Epithelial cell of esophagus (primary cell): ENCODE data around the gene CNEP1R1.
"Not testable (repeated sequence)": the region's sequence is repeated elsewhere in the genome, so short reads cannot be mapped to it uniquely, and the experiment has no call there.

ENCODE experiments used
- DNase-seq: peaks from one replicate; pipeline ENCODE4 v3.0.0; 2010; ENCODE audit warnings: low read depth
- H3K4me3 ChIP-seq: 2 replicates; pipeline ENCODE4 v1.5.1; 2011; ENCODE audit warnings: mild to moderate bottlenecking, low read length, control low read depth
- CTCF ChIP-seq: IDR thresholded peaks from 2 replicates; pipeline ENCODE4 v1.5.1; 2011; ENCODE audit warnings: low read depth, mild to moderate bottlenecking, low read length, control low read depth, inconsistent platforms; ENCODE audit not compliant: insufficient read depth; ENCODE audit errors: missing control alignments

CNEP1R1 gene

GRCh38 chr16:50002190-50002589 lies 22.8 kb upstream of the CNEP1R1 start:
- TF ChIP-seq CTCF: no peak
- H3K4me3 ChIP-seq: no peak overlapping the region
- peak; percentile 54 for DNase-seq

- TF ChIP-seq CTCF: no peak
- H3K4me3 ChIP-seq: no peak overlapping the region
- no peak for DNase-seq
These were observed 20.8 kb upstream of the CNEP1R1 start for GRCh38 chr16:50004239-50004638.

- TF ChIP-seq CTCF: no peak
- DNase-seq: no peak
- H3K4me3 ChIP-seq: no peak overlapping the region
These were observed 18.1 kb upstream of the CNEP1R1 start for GRCh38 chr16:50006964-50007363.

GRCh38 chr16:50007744-50008143 lies 17.3 kb upstream of the CNEP1R1 start:
- no peak for DNase-seq
- H3K4me3 ChIP-seq: no peak overlapping the region
- no peak for TF ChIP-seq CTCF

GRCh38 chr16:50010212-50010611 lies 14.8 kb upstream of the CNEP1R1 start:
- no peak for DNase-seq
- no peak overlapping the region for H3K4me3 ChIP-seq
- TF ChIP-seq CTCF: no peak

- DNase-seq: peak; percentile 21
- TF ChIP-seq CTCF: no peak
- H3K4me3 ChIP-seq: no peak overlapping the region
These were observed 13.3 kb upstream of the CNEP1R1 start for GRCh38 chr16:50011707-50012106.

GRCh38 chr16:50012182-50012581 lies 12.8 kb upstream of the CNEP1R1 start:
- no peak for TF ChIP-seq CTCF
- no peak for DNase-seq
- H3K4me3 ChIP-seq: no peak overlapping the region

GRCh38 chr16:50014211-50014610 lies 10.8 kb upstream of the CNEP1R1 start:
- not testable (repeated sequence) for DNase-seq, H3K4me3 ChIP-seq
